DMS114 treated with DMSO at 0.1 percent for 48 hours (cell line): Measurements from ENCODE around the gene AKIRIN2.

Experiments used
- DNase-seq: peaks from one replicate; lab custom pipeline; 2025; ENCODE audit not compliant: unreplicated experiment; lab: John Stamatoyannopoulos, UW

AKIRIN2 gene

DNA sequence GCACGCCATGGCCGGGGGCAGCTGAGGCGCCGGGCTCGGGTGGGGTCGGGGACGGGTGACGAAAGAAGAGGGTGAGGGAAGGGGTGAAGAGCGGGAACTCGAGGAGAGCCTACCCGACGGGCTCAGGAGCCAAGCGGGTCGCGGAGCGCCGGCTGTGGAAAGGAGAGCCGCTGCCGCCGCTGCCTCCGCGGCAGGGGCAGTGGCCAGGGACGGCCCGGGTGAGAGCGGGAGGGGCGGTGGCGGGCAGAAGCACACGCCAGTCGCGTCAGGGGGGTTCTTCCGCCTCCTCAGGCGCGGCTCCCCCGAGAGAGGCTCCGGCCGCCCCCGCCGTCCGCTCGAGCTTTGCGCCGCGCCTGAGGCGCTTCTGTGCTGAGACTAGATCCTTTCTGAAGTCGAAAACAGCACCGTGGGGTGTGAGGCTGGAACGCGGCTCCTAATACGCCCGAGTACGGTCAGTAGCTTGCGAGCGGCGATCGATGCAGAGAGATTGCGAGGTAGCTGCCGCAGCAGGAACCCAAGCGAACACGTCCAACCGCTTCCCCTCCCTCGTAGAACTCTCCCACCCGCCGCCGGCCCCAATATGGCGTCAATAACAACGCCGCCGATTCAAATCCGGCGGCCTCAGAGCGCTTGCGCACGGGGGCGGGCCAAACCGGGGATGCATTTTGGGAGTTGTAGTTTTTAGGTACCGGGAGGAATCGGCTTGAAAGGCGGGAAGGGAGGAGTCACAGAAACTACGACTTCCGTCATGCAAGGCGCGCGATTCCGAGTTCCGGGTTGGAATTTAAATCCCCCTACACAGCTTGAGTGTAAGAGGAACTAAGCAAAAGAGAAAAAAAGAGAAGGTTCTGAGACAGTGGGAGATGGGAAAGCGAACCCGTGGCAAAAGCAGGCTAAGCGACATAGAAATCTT, at the start of gene AKIRIN2:
TSS of gene AKIRIN2 (minus strand) at position 558 of the 913 bp plus-strand sequence. CDS start at position 9, 549 bp downstream.
- peak; percentile 95 for DNase-seq

DNA sequence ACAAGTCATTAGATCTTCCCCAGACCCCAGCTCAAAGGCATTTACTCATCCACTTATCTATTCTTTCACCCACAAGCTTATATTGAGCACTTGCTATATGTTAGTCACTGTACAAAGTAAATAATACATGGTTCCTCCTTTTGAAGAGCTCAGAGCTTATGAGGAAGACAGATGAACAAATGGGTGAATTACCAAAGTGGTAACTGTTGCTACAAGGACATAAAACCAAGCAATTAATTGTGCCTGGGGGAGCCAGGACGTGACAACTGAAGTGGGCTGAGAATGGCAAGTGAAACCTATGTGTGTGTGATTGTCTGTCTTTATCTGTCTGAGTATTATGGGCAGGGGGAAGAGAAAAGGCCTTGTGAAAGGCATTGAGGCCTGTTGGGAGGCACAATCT, 45.6 kb upstream of the AKIRIN2 start:
- no peak for DNase-seq

DNA sequence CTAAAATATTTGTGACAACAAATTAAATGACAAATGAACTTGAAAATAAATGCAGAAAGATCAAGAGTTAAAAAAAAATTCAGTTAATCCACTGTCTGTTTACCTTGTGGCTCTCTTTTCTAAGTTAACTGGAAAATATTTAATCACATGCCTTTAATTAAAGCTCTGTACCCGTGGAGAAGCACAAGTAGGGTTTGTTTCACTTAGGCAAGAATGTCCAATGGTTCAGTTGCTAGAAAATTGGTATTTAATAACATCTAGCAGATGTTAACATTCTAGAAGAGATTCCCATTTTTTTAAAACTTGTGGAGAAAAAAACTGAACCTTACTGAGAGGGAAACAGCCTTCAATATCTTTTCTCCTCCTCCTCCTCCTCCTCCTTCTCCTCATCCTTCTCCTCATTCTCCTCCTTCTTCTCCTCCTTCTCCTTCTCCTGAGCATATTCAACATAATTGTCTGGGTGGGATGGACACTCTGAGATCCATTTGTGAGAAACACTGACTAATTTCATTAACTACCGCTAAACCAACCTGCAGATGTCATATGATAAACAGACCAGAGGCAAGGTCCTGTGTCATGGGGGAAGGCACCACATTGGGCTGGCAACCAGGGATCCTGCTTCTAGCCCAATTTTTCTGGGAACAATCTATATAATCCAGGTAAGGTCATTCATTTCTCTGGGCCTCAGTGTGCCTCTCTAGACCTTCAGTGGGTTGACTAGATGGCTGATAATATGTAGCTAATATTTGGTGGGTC, 44.1 kb upstream of the AKIRIN2 start:
- DNase-seq: no peak

DNA sequence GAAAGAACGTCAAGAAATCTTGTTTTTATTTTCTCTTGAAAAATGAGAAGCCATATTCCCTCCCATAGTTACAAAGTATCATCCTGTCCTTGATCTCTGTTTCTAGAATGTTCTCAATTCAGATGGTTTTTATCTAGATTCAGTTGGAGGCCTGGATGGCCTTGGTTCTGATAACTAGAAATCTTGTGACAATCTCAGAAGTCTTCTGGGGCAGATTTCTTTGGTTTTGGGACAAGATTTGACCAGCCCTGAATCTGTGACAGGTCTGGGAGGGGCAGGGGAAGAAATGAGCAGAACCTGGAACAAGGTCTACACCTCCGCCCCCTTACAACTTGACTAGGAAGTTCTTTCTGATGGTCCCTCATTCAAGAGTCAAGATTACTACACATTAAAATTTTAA, 41.4 kb upstream of the AKIRIN2 start:
- DNase-seq: no peak

DNA sequence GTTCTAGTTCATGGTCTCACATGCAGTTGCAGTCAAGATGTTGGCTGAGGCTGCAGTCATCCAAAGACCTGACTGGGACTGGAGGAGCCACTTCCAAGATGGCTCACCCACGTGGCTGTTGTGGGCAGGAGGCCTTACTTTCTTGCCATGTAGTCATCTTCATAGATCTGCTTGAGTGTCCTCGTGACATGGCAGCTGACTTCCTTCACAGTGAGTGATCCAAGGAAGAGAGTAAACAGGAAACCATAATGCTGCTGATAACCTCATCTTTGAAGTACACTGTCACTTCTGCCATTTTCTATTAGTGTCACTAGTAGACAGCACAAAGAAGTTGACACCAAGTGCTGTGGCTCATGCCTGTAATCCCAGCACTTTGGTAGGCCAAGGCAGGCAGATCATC, 40.1 kb upstream of the AKIRIN2 start:
- DNase-seq: no peak

DNA sequence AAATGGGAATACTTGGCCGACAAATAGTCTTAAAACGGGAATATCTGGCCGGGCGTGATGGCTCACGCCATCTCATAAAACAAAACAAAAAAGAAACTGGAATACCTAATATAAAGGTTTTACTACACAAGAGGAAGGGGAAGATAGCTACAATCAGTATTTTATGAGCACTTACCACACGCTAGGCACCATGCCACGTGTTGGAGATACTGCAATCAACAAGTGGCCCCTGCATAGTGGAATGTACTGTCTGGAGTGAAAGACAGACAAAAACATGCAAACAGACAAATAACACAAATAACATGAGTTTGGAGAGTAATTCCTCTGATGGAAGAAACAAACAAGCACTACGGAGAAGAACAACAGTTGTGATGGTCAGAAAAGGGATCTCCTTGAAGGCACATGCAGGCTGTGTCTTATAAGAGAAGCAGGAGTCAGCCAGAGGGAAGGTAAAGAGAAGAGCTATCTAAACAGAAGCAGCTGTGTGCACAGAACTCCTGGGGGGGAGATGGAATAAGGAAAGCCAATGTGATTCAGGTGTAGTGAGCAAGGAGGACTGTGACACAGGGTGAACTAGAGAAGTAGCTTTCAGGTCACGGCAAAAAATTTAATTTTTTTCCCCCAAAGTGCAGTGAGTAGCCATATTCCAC, 39.1 kb upstream of the AKIRIN2 start:
- DNase-seq: no peak

DNA sequence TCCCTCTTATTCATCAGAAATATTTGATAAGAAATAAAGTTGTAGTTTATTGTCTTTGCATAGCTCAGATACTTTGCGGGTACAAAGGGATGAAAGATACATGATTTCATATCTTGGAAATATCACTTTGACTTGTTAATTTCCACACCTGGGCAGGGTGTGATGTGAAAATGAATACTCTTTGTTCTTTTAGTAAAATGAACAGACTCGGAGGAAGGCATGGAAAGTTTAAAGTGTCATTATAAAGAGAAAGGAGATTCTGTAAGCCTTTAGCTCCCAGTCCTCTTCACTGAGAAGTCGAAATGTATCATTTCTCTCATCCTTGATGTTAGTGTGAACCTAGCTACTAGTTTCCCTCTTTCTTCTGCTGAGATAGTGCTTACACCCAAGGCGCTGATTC, 36.7 kb upstream of the AKIRIN2 start:
- no peak for DNase-seq

DNA sequence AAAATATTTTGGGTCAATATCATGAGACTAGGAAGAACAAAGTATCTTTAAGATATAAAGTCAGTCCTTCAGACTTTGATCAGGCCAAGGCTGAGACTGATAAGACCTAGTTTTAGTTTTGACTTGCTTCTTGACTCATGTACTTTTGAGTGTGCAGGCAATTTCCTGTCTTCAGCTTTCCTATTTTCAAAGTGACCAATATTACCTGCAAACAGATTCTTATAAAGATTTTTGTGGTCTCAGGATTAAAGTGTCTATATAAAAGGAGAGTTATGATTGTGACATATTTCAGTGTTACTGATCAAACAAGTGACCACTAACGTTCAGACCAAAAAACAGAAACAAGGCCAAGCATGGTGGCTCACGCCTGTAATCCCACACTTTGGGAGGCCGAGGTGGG, 36.0 kb upstream of the AKIRIN2 start:
- no peak for DNase-seq

DNA sequence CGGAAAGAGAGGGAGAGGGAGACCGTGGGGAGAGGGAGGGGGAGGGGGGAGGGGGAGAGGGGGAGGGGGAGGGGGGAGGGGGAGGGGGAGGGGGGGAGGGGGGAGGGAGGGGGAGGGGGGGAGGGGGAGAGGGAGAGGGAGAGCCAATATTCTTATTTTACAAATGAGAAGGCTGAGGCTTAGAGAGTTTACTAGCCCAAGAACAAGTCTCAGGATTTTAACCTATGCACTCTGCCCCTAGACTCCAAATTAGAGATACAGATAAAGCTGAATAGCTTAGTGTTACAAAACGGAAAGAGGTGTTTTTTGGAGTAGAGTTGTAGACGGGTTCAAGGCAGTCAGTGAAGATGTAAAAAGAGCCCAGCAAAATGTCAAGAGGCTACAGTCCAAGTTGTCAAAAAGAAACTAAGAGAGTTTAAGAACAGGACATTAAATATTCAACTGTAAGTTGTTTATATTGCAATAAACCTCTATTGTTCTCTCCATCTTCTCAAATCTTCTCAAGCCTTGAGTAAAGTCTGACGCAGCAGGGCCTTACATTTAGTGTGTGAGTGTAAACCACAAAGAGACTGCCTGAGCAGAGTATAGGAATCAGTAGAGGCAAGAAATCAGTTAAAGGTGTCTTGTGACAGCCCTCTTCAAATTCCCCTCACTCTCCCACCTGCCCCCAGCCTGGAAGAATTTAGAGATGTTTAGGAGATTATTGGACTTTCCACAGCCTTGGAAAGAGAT, 34.9 kb upstream of the AKIRIN2 start:
- DNase-seq: no peak

DNA sequence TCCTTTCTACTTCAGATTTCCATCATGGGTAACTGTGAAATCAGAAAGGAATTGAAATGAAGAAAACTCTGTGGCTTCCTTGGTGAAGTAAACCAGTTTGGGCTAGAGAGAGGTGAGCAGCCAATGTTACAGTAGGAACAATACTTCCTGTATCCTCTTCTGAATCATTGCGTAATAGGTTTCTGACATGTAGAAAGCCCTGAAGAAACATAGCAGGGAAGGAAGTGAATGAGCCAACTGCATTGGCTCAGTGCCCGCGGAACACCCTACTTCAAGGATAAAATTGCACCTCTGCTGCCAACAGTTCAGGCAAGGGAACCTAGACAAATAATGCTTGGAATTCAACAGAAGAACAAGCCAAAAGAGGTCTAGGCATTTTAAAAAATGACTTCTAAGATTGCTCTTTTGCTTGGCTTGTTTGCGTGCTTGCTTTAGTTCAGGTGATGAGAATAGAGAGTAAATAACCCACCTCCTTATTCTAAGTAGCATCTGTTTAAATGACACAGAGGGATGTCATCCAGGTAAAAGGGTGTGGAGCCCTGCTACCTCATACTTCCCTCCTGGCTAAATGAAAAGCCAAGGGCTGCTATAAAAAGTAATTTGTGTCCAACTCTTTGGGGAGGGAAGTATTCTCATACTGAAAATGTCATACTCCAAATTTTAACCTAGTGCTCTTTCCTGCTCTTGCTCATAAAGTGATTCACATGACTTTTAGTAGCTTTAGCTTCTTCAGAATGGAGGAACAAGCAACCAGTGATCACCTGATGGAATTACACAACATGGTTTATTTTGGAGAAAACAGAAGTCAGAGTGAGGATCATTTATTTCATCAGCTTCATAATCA, 30.0 kb upstream of the AKIRIN2 start:
- no peak for DNase-seq

DNA sequence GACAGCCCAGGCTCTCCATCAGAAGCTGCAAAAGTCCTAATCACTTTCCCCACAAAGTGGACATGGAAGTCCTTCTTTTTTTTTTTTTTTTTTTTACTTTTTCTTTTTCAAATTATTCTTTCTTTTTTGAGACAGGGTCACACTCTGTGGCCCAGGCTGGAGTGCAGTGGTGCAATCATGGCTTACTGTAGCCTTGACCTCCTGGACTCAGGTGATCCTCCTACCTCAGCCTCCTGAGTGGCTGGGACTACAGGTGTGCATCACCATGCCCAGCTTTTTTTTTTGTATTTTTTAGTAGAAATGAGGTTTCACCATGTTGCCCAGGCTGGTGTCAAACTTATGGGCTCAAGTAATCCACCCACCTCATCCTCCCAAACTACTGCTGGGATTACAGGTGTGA, 29.0 kb upstream of the AKIRIN2 start:
- no peak for DNase-seq

DNA sequence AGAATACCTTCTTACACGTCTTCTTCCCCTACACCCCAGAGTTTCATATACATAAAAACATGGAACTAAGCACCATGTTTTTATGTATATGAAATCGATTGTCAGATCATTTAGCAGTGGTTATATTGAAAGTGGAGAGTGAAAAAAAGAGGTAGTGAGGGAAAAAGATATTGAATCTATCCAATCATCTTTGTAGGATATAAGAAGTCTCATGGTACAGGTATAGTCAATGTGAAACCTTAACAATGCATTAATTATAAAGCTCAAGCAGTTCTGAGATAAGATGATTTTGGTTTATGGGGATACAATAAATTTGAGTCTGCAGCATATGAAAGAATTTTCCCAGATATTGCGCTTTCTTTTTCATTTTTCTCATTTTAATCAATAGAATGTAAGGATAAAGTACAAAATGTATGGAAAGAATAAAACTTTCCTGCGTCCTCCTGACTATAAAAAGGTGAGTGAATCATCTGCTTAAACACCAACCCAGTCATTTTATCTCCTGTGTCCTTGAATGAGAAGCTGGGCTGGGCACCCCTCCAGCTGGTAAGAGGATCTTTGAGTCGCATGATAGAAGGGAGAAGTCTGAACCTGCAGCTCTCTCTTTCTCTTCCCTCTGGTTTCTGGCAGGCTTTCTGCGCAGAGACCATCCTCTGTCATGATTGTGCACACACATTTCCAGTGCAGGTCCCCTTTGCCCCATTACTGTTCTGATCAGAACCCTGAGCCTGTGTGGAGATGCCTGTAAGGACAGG, 28.1 kb upstream of the AKIRIN2 start:
- DNase-seq: no peak

DNA sequence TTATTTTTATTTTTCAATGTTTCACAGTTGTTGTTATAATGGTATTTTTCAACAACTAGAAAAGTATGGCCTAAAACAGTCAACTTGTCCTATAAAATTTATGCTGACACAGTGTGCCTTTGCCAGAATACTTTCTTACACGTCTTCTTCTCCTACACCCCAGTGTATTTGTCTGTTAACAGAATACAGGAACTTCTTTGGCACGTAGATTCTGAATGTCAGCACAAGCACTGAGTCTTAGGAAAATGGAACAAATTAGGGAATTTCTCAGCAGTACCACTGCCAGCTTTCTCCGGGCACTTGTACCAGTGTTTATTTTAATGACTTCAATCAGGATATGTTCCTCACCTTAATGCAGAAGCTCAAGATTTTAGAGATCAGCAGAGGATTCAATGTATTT, 26.7 kb upstream of the AKIRIN2 start:
- no peak for DNase-seq

DNA sequence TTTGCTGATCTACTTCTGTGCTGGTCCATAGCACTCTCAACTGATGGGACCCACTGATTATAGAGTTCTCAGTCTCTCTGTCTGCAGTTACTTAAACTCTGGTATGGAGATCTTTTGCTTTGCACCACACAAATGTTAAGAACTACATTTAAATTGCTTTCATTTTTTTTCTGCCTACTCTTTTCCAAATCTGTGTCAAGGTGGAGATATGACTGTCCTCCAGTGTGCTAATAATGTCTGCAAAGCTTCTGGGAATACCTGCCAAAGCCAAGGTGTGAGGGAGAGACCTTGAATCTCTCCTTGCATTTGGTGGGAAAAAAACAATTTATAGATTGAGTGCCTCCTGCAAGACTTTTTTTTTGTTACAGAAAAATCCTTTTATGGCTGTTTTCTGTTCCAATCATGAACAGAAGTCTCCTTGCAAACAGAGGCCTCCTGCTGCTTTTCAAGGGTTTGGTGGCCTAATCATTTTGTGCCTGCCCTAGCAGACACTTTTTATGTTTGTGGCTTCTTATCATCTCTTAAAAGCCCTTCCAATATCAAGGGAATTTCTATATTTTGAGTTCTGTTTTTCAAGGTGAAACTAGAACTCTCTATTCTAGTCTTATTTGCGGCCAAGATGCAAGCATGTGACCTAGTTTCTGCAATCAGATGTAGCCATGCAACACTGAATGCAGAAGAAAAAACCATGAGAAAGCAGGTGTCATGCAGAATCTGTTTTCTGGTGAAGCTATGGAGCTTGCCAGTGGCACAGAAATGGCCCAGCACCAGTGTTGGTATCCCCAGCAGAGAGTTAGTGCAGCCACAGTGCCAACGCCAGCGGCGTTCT, 23.2 kb upstream of the AKIRIN2 start:
- no peak for DNase-seq

DNA sequence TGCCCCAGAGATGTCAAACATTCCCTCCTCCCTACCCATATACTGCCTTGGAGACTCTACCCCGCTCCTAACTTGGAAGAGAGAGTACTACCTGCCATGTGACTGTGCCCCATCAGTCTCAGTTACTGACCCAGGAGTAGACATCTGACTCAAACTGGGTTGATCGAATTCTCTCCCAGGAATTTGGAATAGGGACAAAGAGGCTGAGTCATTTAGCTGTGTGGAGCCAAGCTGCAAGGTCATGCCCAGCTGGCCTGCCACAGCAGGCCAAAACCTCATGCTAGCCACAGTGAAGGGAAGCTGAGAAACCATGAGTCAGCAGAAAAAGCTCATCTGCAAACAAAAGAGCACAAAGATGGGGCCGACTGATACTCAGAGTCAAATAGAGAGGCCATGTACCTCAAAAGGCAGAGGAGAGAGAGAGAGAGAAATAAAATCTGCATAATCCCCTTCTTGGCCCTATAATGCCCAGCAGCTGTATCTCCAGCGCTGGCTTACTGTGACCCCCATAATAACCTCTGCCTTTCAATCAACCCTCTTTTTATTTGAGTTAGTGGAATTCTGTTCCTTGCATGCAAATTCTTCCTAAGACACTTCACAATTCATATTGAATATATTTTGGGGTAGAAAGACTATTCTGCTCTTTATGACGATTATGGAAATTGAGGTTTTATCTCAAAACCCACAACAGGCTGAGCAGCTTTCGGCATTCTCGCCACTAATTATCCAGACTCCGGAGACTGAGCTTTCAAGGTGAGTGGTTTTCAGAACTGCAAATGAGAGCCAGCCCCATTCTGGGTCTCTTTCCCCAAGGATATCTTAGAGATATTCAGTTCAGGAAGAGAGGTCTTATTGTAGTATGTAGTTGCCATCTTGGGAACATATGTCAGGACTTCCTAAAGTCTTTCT, 21.4 kb upstream of the AKIRIN2 start:
- DNase-seq: no peak

DNA sequence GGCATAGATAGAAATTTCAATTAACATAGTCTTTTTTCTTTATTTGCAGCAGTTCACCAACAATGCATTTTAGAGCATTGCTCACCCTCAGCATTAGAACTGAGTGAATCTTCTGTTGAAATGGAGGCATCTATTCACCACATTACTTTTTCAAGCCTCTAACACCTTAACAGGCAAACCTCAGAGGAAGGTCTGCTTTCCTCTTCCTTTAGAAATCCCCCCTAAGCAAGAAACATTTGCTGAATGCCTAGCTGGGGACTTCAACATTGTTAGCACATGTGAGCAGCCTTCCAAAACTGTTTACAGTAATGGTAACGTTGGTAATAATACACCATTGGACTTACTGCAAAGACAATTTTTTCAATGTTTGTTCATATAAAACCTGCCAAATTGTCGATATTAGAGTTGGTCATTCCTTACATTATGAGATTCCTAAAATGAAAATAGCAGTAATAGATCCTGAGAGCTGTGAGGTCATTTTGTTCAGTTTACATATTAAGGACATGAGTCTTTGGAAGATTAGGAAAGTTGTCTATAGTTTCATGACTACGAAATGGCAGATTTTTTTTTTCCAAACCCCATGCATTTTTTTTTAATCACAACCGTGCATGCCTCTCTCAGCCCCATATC, 20.6 kb upstream of the AKIRIN2 start:
- DNase-seq: no peak

DNA sequence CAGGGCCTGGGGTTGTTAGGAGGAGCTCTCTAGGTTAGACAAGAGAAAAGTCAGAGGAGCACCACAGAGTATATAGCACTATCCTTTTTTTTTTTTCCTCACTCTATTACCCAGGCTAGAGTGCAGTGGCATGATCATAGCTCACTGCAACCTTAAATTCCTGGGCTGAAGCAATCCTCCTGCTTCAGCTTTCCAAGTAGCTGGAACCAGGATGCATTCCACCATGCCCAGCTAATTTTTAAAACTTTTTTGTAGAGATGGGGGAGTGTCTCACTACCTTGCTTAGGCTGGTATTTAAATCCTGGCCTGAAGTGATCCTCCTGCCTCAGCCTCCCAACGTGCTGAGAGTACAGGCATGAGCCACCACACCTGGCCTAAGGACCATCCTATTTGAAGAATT, 19.3 kb upstream of the AKIRIN2 start:
- no peak for DNase-seq
